ENCODE results near the gene OGFOD3.
A peak's percentile ranks its signal among the peaks of the same experiment; 100 is the strongest.

OGFOD3 gene

DNA sequence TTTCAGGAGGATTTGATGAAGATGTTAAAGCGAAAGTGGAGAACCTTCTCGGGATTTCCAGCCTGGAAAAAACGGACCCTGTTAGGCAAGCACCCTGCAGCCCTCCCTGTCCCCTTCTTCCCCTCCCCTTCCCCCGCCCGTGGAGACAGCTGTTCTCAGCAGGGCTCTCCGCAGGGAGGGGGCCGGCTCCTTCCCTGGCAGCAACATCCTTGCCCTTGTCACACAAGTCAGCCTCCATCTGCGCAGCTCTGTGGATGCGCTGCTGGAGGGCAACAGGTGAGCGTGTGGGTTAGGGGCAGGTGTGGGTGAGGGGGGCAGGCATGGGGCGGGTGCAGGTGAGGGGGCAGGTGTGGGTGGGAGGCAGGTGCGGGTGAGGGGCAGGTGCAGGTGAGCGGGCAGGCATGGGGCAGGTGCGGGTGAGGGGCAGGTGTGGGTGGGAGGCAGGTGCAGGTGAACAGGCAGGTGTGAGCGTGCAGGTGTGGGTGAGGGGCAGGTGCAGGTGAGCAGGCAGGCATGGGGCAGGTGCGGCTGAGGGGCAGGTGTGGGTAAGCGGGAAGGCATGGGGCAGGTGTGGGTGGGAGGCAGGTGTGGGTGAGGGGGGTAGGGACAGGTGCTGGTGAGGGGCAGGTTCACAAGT lies 22.7 kb upstream of the OGFOD3 start:
- H3K27ac Mint-ChIP-seq = no peak overlapping the region
- H3K4me3 Mint-ChIP-seq = no peak overlapping the region
- H3K36me3 Mint-ChIP-seq = no peaks in the 10 kb centered on the region

DNA sequence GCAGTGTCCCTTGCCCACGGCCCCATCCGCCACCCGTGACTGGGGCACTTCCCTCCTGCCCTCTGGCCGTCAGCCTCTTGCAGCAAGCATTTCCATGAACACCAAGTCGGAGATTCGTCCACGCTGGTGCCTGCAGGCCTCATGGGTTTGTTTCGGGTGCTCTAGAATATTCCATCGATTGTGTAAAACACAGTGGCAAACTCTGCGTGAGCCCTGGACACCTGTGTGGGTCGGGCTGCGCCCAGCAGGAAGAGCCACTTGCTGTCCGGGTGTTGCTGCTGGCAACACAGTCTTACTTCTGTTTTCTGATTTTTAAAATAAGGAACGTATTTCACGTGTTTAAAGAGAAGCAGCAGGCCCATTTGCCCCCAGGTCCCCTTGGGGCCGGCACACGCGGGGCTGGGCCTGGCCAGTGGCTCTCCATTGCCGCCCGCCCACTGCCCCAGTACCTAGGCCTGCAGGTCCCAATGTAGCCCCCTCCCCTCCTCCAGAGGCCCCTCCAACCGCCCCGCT lies 22.1 kb upstream of the OGFOD3 start:
- Mint-ChIP-seq H3K27me3 (no peaks in the 10 kb centered on the region), H3K4me3 (no peak overlapping the region), H3K9me3 (no peaks in the 10 kb centered on the region), H3K27ac (peak overlapping the region; percentile 31), H3K4me1 (peaks cover 3% of the 10 kb centered on the region), H3K36me3 (no peaks in the 10 kb centered on the region)

More for the DNA sequence above, 22.7 kb upstream of the OGFOD3 start:
- H3K4me1 Mint-ChIP-seq = peaks cover 5% of the 10 kb centered on the region
- no peaks in the 10 kb centered on the region for H3K9me3 Mint-ChIP-seq
- H3K27me3 Mint-ChIP-seq = no peaks in the 10 kb centered on the region

DNA sequence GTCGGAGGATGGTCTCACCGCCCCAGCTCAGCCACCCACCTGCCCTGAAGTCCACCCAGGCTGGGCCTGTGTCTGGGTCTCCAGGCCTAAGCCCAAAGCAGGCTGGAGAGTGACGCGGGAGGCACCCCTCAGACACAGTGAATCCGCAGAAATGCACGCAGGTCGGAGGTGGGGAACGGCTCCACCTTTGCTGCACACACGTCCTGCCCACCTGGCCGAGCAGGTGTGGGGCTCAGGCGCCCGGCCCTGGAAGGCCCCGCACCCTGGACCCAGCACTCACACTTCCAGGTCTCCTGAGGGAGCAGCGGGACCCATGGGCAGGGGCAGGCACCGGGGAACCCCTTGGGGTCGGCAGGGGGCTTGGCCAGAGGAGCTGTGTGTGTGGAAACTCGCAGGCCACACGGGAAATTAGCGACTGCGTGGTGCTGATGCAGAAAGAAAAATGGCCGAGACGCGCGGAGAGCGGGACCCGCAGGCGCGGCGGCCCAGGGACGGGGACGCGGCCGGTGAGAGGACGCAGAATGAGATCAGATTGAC lies 21.5 kb upstream of the OGFOD3 start:
- Mint-ChIP-seq H3K4me1 (peaks cover 6% of the 10 kb centered on the region), H3K4me3 (no peak overlapping the region), H3K9me3 (no peaks in the 10 kb centered on the region), H3K36me3 (no peaks in the 10 kb centered on the region), H3K27ac (no peak overlapping the region), H3K27me3 (no peaks in the 10 kb centered on the region)

DNA sequence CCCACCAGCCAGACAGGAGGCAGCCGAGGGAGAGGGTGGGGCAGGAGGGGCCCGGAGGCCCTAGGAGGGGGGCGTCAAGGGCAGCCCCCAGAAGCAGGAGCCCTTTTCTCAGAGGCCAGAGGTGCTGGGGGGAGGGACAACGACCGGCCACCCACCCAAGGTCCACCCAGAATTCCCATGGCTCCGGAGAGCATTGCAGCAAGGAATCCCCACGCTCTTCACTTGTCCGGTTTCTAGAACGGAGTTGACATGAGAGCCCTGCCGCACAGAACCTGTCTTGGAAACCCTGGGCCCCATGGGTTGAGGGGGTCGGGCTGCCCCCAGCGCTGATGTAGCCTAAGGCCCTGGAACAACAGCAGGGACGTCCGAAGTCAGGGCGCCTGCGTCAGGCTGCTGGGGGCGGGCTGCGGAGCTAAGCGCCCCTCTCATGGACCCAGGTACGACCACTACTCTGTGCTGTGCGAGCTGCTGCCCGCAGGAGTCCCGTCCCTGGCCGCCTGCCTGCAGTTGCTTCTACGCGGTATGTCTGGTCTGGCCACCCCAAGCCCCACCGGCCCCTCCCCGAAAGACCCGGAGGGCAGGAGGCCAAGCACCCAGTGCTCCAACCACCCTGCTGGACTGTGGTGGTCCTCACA lies 20.9 kb upstream of the OGFOD3 start:
- peaks cover 6% of the 10 kb centered on the region for H3K4me1 Mint-ChIP-seq
- H3K9me3 Mint-ChIP-seq = no peaks in the 10 kb centered on the region
- H3K36me3 Mint-ChIP-seq = no peaks in the 10 kb centered on the region
- no peaks in the 10 kb centered on the region for H3K27me3 Mint-ChIP-seq
- H3K27ac Mint-ChIP-seq = no peak overlapping the region
- no peak overlapping the region for H3K4me3 Mint-ChIP-seq

DNA sequence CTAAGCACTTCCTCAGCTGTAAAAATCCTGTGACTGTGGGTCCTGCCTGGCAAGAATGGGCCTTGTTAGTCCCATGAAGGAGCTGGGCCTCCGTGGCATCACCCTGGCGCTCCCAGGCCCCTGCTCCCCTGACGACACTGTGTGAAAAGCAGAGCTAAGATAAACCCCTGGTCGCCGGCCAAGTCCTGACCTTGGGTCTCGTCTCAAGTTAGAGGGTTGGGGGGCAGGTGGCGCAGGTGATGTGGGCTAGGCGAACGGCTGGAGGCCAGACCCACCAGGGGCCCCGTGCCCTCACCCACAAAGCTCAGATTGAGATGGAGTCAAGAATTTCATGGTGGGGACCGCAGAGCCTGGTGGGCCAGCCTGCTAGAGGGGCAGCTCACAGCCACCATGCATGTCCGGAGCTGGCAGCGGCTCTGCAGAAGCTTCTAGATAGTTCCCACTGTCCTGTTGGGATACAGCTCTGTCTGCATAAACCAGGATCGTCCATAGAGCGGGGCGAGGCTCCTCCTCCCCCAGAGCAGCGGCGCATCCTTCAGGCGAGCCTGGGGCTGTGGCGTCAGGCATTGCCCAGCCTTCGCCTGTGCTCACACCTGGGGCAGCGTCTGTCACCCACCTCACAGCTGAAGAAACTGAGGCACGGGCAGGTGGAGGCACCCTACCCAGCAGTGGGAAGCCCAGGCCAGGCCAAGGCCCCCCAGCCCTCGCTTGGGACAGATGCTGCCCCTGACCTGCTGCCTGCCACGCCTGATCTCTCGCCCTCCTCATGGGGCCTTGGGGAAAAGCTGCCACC lies 20.2 kb upstream of the OGFOD3 start:
- Mint-ChIP-seq H3K4me1 (peaks cover 13% of the 10 kb centered on the region), H3K9me3 (no peaks in the 10 kb centered on the region), H3K4me3 (no peak overlapping the region), H3K27me3 (no peaks in the 10 kb centered on the region), H3K36me3 (peaks cover 2% of the 10 kb centered on the region), H3K27ac (no peak overlapping the region)

DNA sequence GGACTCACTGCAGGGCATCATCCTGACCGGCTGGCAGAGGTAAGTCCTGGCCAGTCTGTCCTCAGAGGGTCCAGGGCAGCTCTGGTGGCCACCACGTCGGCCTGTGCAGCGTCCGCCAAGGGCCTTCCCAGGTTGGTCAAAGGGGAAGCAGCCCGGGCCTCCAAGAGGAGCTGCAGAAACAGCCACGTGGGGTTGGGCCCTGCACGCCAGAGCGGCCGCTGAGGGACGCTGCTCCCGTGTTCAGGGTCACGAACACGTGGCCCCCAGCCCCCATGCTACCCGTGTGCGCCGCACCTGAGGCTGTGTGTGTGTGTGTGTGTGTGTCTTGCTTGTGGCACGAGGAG lies 18.9 kb upstream of the OGFOD3 start:
- Mint-ChIP-seq H3K4me1 (peaks cover 11% of the 10 kb centered on the region), H3K9me3 (no peaks in the 10 kb centered on the region), H3K27me3 (no peaks in the 10 kb centered on the region), H3K27ac (no peak overlapping the region), H3K4me3 (no peak overlapping the region), H3K36me3 (peaks cover 2% of the 10 kb centered on the region)

DNA sequence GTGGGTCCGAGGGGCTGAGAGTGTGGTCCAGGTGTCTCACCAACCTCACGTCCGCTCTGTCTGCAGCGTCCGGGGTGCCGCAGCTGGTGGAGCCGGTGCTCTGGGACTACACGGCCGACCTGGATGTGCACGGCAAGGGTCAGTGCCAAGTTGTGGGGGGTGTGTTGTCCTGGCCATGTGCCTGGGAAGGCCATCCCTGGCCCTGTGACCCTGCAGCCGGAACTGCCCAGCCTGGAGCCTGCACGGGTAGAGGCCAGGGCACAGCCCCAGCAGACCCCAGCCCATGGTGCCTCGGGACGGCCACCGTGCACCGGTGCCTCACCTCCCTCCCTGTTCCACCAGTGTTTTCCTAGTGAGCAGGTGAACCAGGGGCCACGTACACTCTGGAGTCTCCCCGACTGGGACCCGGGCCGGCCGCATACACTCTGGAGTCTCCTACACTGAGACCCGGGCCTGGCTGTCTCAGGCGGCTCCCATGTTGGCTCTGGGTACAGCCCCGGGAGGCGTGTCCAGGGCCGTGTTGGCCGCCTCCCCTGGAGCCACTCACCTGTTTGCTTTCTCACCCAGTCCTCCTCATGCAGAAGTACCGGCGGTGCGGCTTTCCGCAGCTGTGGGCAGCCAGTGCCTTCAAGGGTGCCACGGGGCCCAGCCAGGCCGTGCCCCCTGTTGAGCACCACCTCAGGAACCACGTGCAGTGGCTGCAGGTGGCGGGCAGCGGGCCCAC lies 18.4 kb upstream of the OGFOD3 start:
- Mint-ChIP-seq H3K36me3 (peaks cover 2% of the 10 kb centered on the region), H3K27ac (no peak overlapping the region), H3K9me3 (no peaks in the 10 kb centered on the region), H3K4me3 (no peak overlapping the region), H3K4me1 (peaks cover 11% of the 10 kb centered on the region), H3K27me3 (no peaks in the 10 kb centered on the region)

DNA sequence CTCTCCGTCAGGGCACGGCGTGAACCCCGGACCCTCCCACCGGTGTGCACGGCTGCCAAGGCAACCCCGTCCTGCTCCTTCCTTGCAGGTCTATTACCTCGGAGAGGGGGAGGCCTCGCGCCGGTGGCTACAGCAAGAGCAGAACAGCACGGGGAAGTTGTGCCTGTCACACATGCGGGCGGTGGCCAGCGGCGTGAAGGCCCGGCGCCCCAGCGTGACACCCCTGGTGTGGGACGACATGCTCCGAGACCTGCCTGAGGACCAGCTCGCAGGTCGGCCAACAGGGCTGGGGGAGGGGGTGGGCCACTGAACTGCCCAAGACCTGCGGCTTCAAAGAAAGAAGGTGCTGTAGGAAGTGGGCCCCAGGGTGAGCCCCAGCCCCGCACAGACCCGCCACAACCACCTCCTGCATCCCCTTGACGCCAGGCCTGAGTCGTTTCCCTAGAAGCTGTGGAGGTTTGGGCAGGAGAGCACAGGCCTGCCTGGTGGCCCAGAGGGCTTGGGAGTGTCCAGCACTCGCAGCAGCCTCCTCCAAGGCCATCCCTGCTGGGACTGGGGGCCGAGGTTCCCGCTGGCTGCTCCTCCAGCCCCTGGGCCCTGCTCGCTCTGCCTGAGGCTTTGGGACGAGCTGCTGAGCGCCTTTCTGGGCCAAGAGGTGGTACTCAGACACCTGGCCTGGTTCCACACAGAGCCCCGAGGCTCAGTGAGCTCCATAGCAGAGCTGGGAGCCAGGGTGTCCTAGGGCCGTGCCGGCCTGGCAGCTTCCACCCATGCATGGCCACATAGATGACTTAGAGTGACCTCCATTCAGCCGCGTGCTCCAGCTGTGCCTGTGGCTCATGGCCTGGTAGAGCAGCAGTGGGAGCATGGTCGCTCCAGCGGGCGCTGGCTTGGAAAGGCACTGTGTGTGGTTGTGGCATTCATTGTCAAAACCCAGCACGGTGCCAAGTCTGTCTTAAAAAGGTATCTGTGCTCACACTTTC lies 17.5 kb upstream of the OGFOD3 start:
- Mint-ChIP-seq H3K36me3 (peaks cover 2% of the 10 kb centered on the region), H3K9me3 (no peaks in the 10 kb centered on the region), H3K27ac (no peak overlapping the region), H3K27me3 (no peaks in the 10 kb centered on the region), H3K4me3 (no peak overlapping the region), H3K4me1 (peaks cover 11% of the 10 kb centered on the region)

DNA sequence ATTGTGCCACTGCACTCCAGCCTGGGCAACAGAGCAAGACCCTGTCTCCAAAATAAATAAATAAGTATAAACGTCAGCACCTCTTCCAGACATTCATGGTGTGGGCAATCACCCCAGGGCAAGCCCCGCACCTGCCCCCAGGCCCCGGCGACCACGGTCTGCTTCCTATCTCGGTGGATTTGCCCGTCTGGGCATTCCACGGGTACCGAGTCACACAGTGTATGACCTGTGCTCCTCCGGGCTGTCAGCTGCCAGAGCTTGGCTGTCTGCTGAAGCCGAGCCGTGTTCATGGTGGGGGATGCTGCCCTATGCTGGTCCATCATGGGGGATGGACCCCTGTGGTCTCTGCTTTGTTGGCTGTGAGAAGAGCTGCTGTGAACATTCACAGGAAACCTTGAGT lies 16.7 kb upstream of the OGFOD3 start:
- Mint-ChIP-seq H3K9me3 (no peaks in the 10 kb centered on the region), H3K27me3 (no peaks in the 10 kb centered on the region), H3K36me3 (peaks cover 2% of the 10 kb centered on the region), H3K4me1 (peaks cover 13% of the 10 kb centered on the region), H3K4me3 (no peak overlapping the region), H3K27ac (peak overlapping the region; percentile 17)

DNA sequence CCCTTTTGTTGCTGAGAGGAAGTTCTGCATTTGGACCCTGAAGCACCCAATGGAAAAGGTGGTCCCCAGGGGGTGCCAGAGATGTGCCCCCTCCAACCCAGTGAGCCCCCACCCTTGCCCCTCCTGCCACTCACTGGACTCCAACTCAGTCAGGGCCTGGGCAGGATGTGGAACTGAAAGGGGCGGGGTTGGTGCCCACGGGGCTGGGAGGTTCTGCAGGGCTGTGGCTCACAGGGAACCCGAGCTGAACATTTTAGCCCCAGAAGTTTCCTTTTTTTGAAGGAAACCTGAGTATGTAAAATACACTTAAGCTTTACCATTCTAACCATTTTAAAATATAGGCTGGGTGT lies 15.8 kb upstream of the OGFOD3 start:
- no peaks in the 10 kb centered on the region for H3K9me3 Mint-ChIP-seq
- no peak overlapping the region for H3K4me3 Mint-ChIP-seq
- peaks cover 8% of the 10 kb centered on the region for H3K36me3 Mint-ChIP-seq
- H3K4me1 Mint-ChIP-seq = peaks cover 22% of the 10 kb centered on the region
- H3K27ac Mint-ChIP-seq = no peak overlapping the region
- no peaks in the 10 kb centered on the region for H3K27me3 Mint-ChIP-seq

DNA sequence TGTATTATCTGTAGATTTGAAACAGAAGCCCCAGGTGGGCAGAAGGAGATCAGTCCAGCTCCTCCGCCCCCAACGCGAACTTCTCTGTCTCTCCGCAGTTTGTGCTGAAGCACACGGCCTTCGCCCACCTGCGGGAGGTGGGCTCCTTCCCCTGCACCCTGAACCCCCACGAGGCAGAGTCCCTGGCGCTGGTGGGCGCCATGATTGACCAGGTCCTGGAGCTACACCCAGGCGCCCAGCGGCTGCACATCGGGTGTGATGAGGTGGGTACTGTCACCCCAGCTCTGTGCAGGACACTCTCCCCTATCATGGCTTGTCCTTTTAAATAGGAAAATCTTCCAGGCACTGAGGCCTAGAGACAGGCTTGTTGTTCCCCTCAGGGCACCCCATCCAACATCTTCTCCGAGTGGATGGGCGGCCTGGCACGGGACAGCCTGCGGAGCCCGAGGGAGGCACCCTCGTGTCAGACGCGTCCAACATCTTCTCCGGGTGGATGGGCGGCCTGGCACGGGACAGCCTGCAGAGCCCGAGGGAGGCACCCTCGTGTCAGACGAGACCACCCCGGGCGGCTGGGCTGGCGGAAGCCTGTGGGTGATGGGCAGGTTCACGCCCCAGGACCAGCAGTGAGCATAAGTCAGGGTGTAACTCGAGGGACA lies 15.3 kb upstream of the OGFOD3 start:
- Mint-ChIP-seq H3K27me3 (no peaks in the 10 kb centered on the region), H3K4me3 (no peak overlapping the region), H3K27ac (no peak overlapping the region), H3K9me3 (no peaks in the 10 kb centered on the region), H3K4me1 (peaks cover 23% of the 10 kb centered on the region), H3K36me3 (peaks cover 8% of the 10 kb centered on the region)

DNA sequence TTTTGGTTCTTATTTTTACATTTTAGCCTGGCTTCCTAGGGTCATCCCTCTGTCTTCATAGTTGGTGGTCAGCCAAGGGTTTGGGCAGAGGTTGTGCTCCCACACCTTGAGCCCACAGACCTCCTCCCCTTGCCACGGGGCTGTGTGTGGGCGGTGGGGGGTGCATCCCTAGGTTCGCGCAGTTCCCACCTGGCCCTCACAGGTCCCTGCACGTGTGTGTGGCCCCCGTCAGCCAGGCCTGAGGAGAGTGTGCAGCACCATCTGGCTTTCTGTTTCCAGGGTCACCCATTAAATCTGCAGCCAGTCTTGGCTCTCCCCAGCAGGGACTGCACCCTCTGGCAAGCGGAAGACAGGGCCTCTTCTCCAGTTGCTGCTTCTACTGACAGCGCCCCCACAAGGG lies 13.6 kb upstream of the OGFOD3 start:
- H3K27me3 Mint-ChIP-seq = no peaks in the 10 kb centered on the region
- peaks cover 27% of the 10 kb centered on the region for H3K4me1 Mint-ChIP-seq
- H3K27ac Mint-ChIP-seq = no peak overlapping the region

DNA sequence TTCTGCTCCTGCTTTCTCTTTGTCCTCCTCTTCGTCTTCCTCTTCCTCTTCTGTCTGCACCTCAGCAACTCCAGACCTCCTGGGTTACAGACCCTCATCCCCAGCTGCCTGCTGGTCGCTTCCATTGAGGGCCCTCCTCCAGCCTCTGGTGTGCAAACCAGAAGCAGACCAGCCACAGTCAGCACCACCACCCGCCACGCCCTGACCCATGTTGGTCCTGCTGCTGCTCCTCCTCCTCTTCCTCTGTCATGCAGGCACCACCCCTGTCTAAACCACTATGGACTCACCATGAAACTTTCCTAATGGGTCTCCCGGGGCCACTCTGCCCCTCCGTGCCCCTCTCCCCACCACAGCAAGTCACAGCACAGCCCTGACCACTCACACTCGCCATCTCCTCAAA lies 11.4 kb upstream of the OGFOD3 start:
- no peaks in the 10 kb centered on the region for H3K27me3 Mint-ChIP-seq
- no peak overlapping the region for H3K4me3 Mint-ChIP-seq
- H3K36me3 Mint-ChIP-seq = peaks cover 8% of the 10 kb centered on the region
- no peaks in the 10 kb centered on the region for H3K9me3 Mint-ChIP-seq
- H3K27ac Mint-ChIP-seq = no peak overlapping the region
- H3K4me1 Mint-ChIP-seq = peaks cover 24% of the 10 kb centered on the region

More for the DNA sequence above, 13.6 kb upstream of the OGFOD3 start:
- H3K4me3 Mint-ChIP-seq = no peak overlapping the region
- peaks cover 8% of the 10 kb centered on the region for H3K36me3 Mint-ChIP-seq
- H3K9me3 Mint-ChIP-seq = no peaks in the 10 kb centered on the region

DNA sequence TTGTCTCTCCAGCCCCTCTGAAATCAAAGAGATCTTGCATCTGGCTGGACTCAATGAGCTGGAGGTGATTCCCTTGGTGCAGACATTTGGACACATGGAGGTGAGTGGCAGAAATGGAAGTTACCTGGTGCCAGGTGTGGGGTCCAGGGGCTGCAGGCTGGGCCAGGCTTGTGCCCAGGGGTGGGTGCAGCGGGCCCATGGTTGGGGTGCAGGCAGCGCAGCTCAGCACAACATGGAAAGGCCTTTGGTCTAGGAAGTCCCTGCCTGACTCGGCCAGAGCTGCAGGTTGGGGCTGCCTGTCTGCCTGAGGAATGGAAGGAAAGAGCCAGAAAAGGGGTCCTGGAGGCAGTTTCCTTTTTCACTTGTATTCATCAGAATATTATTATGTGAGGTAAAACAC lies 10.2 kb upstream of the OGFOD3 start:
- Mint-ChIP-seq H3K4me3 (no peak overlapping the region), H3K9me3 (no peaks in the 10 kb centered on the region), H3K36me3 (peaks cover 8% of the 10 kb centered on the region), H3K4me1 (peaks cover 23% of the 10 kb centered on the region), H3K27ac (no peak overlapping the region), H3K27me3 (no peaks in the 10 kb centered on the region)

Data from activated naive CD4-positive, alpha-beta T cell treated with anti-CD3 and anti-CD28 coated beads, Interleukin-2, amount 50 U/mL, for 24 hours (primary cell).